ENCODE results near the gene CMSS1. TPM values are rescaled to one million over a fixed set of nuclear protein-coding genes. Genes with fewer than 3 reads are reported as not detected.

The CMSS1 gene
- polyA plus RNA-seq, 1 of the 3 experiments (the other 2 are of a cell fraction): 9.1 TPM

DNA sequence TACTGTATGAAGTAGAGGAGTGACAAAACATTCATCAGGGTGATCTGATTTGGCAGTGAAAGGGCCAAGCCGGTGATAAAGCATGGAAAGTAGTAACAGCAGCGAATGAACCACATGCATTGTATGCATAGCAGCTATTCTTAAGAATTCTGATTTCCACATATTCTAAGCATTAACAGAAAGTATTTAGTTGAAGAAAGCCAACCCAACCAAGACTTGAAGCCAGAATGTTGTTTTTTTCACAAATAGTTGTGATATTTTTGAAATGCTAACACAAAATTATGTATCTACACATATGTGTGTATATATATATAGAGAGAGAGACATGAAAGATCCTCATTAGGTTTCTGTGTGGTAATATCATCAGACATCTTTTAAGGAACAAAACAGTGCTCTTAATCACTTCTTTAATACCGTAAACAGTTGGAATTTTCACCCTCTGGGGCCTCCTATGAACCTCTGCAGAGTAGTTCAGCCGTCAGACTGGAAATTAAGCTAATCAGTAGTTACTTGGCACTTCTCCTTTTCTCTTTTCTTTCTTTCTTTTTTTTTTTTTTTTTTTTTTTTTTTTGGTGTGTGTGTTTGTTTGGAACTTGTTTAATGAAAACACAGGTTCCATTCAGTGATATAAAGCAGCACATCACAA is 139.6 kb downstream of the CMSS1 start:
- no peak for DNase-seq
- POLR2A ChIA-PET: no interaction called here
- 99% methylated on average over 4 of the region's 4 CpGs for WGBS (ENCODE audit: low lambda C conversion rate)

GRCh38 chr3:99958222-99958912 is 140.7 kb downstream of the CMSS1 start:
- ChIA-PET POLR2A (no interaction called here), CTCF (interaction anchor here (1.9 kb wide), 1 partner anchor 33 kb away, joined by 4 read pairs; no protein-coding TSS in a partner anchor)
- no peaks in the 10 kb centered on the region for H3K9me2 ChIP-seq
- 98% methylated on average over 3 of the region's 3 CpGs for WGBS (ENCODE audit: low lambda C conversion rate)
- no peak for TF ChIP-seq RFX5 (IDR thresholded peaks at IDR 0.05; ENCODE audit: low read length)
- TF ChIP-seq FOSL2 (IDR thresholded peaks at IDR 0.05; ENCODE audit: borderline replicate concordance, low read depth): no peak
- TF ChIP-seq JUND (IDR thresholded peaks at IDR 0.05): no peak
- TF ChIP-seq GATA2 (CRISPR knock-in tag; IDR thresholded peaks at IDR 0.05): no peak
- no peak for TF ChIP-seq TAF1 (IDR thresholded peaks at IDR 0.05; ENCODE audit: borderline replicate concordance, low read depth, low read length)
- TF ChIP-seq EP300 (IDR thresholded peaks at IDR 0.05; ENCODE audit: borderline replicate concordance in 1 of 2, low read depth in 1 of 2, low read length in 1 of 2): no peak
- TF ChIP-seq POLR2AphosphoS5 (IDR thresholded peaks at IDR 0.05; ENCODE audit: low read depth, low read length): no peak
- TF ChIP-seq, protein P1, sequence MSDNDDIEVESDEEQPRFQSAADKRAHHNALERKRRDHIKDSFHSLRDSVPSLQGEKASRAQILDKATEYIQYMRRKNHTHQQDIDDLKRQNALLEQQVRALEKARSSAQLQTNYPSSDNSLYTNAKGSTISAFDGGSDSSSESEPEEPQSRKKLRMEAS (IDR thresholded peaks at IDR 0.05; ENCODE audit: low read depth): no peak
- H3K9me3 ChIP-seq: no peaks in the 10 kb centered on the region
- H3K36me3 ChIP-seq (replicated peaks in 1 of 2; ENCODE audit: control insufficient read depth in 1 of 2, insufficient read depth in 2 of 2, low read length in 1 of 2): no peaks in the 10 kb centered on the region
- H3K4me2 ChIP-seq: no peak overlapping the region
- H3K4me1 ChIP-seq (ENCODE audit: control insufficient read depth in 1 of 2, insufficient read depth in 2 of 2, low read depth in 1 of 2, low read length in 1 of 2): peaks cover 0 to 11% of the 10 kb centered on the region in 2 experiments; a peak in 1 of 4 replicates
- H3K79me2 ChIP-seq (ENCODE audit: insufficient read depth): no peaks in the 10 kb centered on the region
- no peaks in the 10 kb centered on the region for H4K20me1 ChIP-seq (ENCODE audit: insufficient read depth)
- no peak overlapping the region for H2AFZ ChIP-seq (ENCODE audit: low read depth)
- no peak overlapping the region for H3K27ac ChIP-seq (ENCODE audit: low read depth in 2 of 2, low read length in 1 of 2)
- no peak for DNase-seq
- peaks cover 3% of the 10 kb centered on the region for H3F3A ChIP-seq (replicated peaks; ENCODE audit: insufficient read depth)
- no peaks in the 10 kb centered on the region for H3K27me3 ChIP-seq (ENCODE audit: insufficient read depth)
- no peak overlapping the region for H3K9ac ChIP-seq
- no peak overlapping the region for H3K4me3 ChIP-seq (ENCODE audit: low read depth in 2 of 2, low read length in 1 of 2)

More for the DNA sequence above, 139.6 kb downstream of the CMSS1 start:
- Histone ChIP-seq H3K4me1 (ENCODE audit: control insufficient read depth in 1 of 2, insufficient read depth in 2 of 2, low read depth in 1 of 2, low read length in 1 of 2) (peaks cover 0 to 19% of the 10 kb centered on the region in 2 experiments; a peak in 1 of 4 replicates), H3K27ac (ENCODE audit: low read depth in 2 of 2, low read length in 1 of 2) (no peak overlapping the region), H3K9ac (no peak overlapping the region), H3K27me3 (ENCODE audit: insufficient read depth) (no peaks in the 10 kb centered on the region), H4K20me1 (ENCODE audit: insufficient read depth) (no peaks in the 10 kb centered on the region), H2AFZ (ENCODE audit: low read depth) (no peak overlapping the region), H3K4me3 (ENCODE audit: low read depth in 2 of 2, low read length in 1 of 2) (no peak overlapping the region), H3K4me2 (no peak overlapping the region), H3K9me2 (no peaks in the 10 kb centered on the region), H3K36me3 (replicated peaks in 1 of 2; ENCODE audit: control insufficient read depth in 1 of 2, insufficient read depth in 2 of 2, low read length in 1 of 2) (no peaks in the 10 kb centered on the region), H3F3A (replicated peaks; ENCODE audit: insufficient read depth) (peaks cover 10% of the 10 kb centered on the region), H3K79me2 (ENCODE audit: insufficient read depth) (no peaks in the 10 kb centered on the region), H3K9me3 (no peaks in the 10 kb centered on the region)
- TF ChIP-seq MXI1 (IDR thresholded peaks at IDR 0.05; ENCODE audit: low read depth, low read length) (no peak), JUND (IDR thresholded peaks at IDR 0.05) (no peak), NFIC (IDR thresholded peaks at IDR 0.05; ENCODE audit: borderline replicate concordance) (no peak), SMC3 (IDR thresholded peaks at IDR 0.05; ENCODE audit: low read depth, low read length) (no peak)
- TF ChIP-seq, protein P2, sequence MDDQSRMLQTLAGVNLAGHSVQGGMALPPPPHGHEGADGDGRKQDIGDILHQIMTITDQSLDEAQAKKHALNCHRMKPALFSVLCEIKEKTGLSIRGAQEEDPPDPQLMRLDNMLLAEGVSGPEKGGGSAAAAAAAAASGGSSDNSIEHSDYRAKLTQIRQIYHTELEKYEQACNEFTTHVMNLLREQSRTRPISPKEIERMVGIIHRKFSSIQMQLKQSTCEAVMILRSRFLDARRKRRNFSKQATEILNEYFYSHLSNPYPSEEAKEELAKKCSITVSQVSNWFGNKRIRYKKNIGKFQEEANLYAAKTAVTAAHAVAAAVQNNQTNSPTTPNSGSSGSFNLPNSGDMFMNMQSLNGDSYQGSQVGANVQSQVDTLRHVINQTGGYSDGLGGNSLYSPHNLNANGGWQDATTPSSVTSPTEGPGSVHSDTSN (IDR thresholded peaks at IDR 0.05): no peak
- TF ChIP-seq, protein P3, sequence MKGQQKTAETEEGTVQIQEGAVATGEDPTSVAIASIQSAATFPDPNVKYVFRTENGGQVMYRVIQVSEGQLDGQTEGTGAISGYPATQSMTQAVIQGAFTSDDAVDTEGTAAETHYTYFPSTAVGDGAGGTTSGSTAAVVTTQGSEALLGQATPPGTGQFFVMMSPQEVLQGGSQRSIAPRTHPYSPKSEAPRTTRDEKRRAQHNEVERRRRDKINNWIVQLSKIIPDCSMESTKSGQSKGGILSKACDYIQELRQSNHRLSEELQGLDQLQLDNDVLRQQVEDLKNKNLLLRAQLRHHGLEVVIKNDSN (IDR thresholded peaks at IDR 0.05; ENCODE audit: borderline replicate concordance, low read depth): no peak
- CTCF ChIA-PET: interaction anchor here (1.1 kb wide), 1 partner anchor 297 kb away, joined by 3 read pairs; no protein-coding TSS in a partner anchor

Data from SK-N-SH (cell line).